ENCODE data around the gene SLC35D3.
"Not testable (repeated sequence)": the region's sequence is repeated elsewhere in the genome, so short reads cannot be mapped to it uniquely, and the experiment has no call there.

Gene SLC35D3

GRCh38 chr6:136969930-136970329, 47.8 kb downstream of the SLC35D3 start:
- in situ Hi-C loops (cut with MboI; ENCODE audit: low pct_unique_long_range_greater_than_20kb, low sequenced_read_pairs, unreplicated experiment) = loop anchor here (25.0 kb wide), 1 partner anchor 667 kb away; no protein-coding TSS in a partner anchor
- TF ChIP-seq, protein P1, sequence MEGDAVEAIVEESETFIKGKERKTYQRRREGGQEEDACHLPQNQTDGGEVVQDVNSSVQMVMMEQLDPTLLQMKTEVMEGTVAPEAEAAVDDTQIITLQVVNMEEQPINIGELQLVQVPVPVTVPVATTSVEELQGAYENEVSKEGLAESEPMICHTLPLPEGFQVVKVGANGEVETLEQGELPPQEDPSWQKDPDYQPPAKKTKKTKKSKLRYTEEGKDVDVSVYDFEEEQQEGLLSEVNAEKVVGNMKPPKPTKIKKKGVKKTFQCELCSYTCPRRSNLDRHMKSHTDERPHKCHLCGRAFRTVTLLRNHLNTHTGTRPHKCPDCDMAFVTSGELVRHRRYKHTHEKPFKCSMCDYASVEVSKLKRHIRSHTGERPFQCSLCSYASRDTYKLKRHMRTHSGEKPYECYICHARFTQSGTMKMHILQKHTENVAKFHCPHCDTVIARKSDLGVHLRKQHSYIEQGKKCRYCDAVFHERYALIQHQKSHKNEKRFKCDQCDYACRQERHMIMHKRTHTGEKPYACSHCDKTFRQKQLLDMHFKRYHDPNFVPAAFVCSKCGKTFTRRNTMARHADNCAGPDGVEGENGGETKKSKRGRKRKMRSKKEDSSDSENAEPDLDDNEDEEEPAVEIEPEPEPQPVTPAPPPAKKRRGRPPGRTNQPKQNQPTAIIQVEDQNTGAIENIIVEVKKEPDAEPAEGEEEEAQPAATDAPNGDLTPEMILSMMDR (IDR thresholded peaks at IDR 0.05; ENCODE audit: extremely low read depth, insufficient read depth, missing control alignments) = no peak
- no peak for DNase-seq (ENCODE audit: low spot score)

DNA sequence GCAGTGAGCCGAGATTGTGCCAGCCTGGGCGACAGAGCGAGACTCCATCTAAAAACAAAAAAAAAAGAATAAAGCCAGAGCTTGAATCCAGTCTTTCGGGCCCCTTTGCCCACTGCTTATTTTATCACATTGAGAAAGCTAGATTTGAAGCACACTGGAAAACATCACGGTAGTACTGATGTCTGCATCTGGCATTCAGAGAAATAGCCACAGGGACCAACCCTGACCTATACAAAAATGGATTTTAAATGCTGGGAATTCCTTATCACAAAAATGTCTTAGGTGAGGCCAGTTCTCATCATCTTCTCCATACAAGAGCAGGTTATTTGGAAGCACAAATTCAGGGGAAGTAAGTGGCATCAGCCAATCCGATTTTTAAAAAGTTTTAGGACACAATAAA, 49.5 kb downstream of the SLC35D3 start:
- no peak for DNase-seq (ENCODE audit: low spot score)
- in situ Hi-C loops (cut with MboI; ENCODE audit: low pct_unique_long_range_greater_than_20kb, low sequenced_read_pairs, unreplicated experiment) = loop anchor here (25.0 kb wide), 1 partner anchor 666 kb away; no protein-coding TSS in a partner anchor
- TF ChIP-seq, protein P1 (IDR thresholded peaks at IDR 0.05; ENCODE audit: extremely low read depth, insufficient read depth, missing control alignments) = no peak

DNA sequence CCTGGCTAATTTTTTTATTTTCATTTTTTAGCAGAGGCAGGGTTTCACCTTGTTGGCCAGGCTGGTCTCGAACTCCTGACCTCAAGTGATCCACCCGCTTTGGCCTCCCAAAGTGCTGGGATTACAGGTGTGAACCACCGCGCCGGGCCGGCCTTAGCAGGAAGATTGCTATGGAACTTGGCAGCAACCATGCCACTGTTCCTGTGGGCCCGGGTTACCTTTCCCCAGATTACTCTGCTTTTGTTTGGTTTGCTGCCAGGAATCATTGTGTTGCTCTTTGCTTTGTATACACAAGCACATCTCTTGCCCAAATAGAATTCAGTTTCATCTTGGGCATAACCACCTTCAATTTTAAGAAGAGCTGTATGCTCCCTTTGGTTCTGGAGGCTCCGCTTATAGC, 51.7 kb downstream of the SLC35D3 start:
- not testable (repeated sequence) for DNase-seq (ENCODE audit: low spot score)
- in situ Hi-C loops (cut with MboI; ENCODE audit: low pct_unique_long_range_greater_than_20kb, low sequenced_read_pairs, unreplicated experiment) = loop anchor here (25.0 kb wide), 1 partner anchor 664 kb away; no protein-coding TSS in a partner anchor
